Measurements from ENCODE around the gene LSMEM2. TPM values are rescaled to one million over a fixed set of nuclear protein-coding genes. Genes with fewer than 3 reads are reported as not detected.
A peak's percentile ranks its signal among the peaks of the same experiment; 100 is the strongest.
"Not testable (repeated sequence)": the region's sequence is repeated elsewhere in the genome, so short reads cannot be mapped to it uniquely, and the experiment has no call there.

LSMEM2 gene
- total and polyA plus RNA-seq, 5 experiments from 2014 or later, result 0.15 to 0.21 TPM; not detected in 3

- H3K36me3 Mint-ChIP-seq, result peaks cover 0 to 32% (median 3%) of the 10 kb centered on the region in 3 donors
- H3K4me1 Mint-ChIP-seq, result peaks cover 2 to 17% (median 11%) of the 10 kb centered on the region in 4 donors
- DNase-seq (no peak), ATAC-seq (no peak)
- H3K27me3 Mint-ChIP-seq, result no peaks in the 10 kb centered on the region
- no peaks in the 10 kb centered on the region for H3K9me3 Mint-ChIP-seq
- H3K27ac Mint-ChIP-seq, result peak overlapping the region in 1 of 10 donors; percentile 88
- POLR2A ChIA-PET, result interaction anchor here (0.7 to 2.9 kb wide), 8 partner anchors 10 to 91 kb away, joined by 3 to 23 read pairs (median 4); partner anchors contain the start of genes CYB561D2 and NPRL2
- peak overlapping the region in 1 of 10 donors; percentile 69 for H3K4me3 Mint-ChIP-seq
Measured at GRCh38 chr3:50258979-50259378, 19.9 kb upstream of the LSMEM2 start.

GRCh38 chr3:50259432-50260026, 19.4 kb upstream of the LSMEM2 start:
- H3K27ac Mint-ChIP-seq, result peak overlapping the region in 8 of 10 donors; percentile 60 to 93 (median 87)
- POLR2A ChIA-PET, result interaction anchor here (0.7 to 2.9 kb wide), 11 partner anchors 9 to 91 kb away, joined by 3 to 23 read pairs (median 5); partner anchors contain the start of genes CYB561D2 and NPRL2
- ATAC-seq, result peak; percentile 15 to 23
- peaks cover 2 to 16% (median 11%) of the 10 kb centered on the region in 4 donors for H3K4me1 Mint-ChIP-seq
- H3K27me3 Mint-ChIP-seq, result no peaks in the 10 kb centered on the region
- H3K4me3 Mint-ChIP-seq, result peak overlapping the region; percentile 64 to 85 (median 75)
- peaks cover 0 to 29% (median 3%) of the 10 kb centered on the region in 3 donors for H3K36me3 Mint-ChIP-seq
- no peak for DNase-seq
- H3K9me3 Mint-ChIP-seq, result no peaks in the 10 kb centered on the region

GRCh38 chr3:50260027-50260941, 18.6 kb upstream of the LSMEM2 start:
- Mint-ChIP-seq H3K4me1 (peaks cover 2 to 14% (median 10%) of the 10 kb centered on the region in 4 donors), H3K4me3 (peak overlapping the region; percentile 61 to 85 (median 75)), H3K36me3 (peaks cover 0 to 27% (median 3%) of the 10 kb centered on the region in 3 donors), H3K27ac (peak overlapping the region in 8 of 10 donors; percentile 39 to 93 (median 87)), H3K9me3 (no peaks in the 10 kb centered on the region), H3K27me3 (no peaks in the 10 kb centered on the region)
- peak; percentile 94 to 95 for ATAC-seq
- DNase-seq, result peak; percentile 65 to 87 (median 81)
- POLR2A ChIA-PET, result interaction anchor here (0.7 to 2.9 kb wide), 9 partner anchors 10 to 77 kb away, joined by 3 to 23 read pairs (median 5); no protein-coding TSS in a partner anchor

- Mint-ChIP-seq H3K27ac (peak overlapping the region in 7 of 10 donors; percentile 3 to 83 (median 53)), H3K36me3 (peaks cover 0 to 27% (median 3%) of the 10 kb centered on the region in 3 donors), H3K4me1 (peaks cover 2 to 14% (median 10%) of the 10 kb centered on the region in 4 donors), H3K9me3 (no peaks in the 10 kb centered on the region), H3K27me3 (peaks cover 0 to 4% (median 0%) of the 10 kb centered on the region in 5 donors), H3K4me3 (peak overlapping the region in 6 of 10 donors; percentile 47 to 79 (median 68))
- DNase-seq (no peak), ATAC-seq (no peak)
- POLR2A ChIA-PET, result interaction anchor here (0.6 to 2.9 kb wide), 6 partner anchors 11 to 25 kb away, joined by 3 to 23 read pairs (median 4); no protein-coding TSS in a partner anchor
Measured at GRCh38 chr3:50260942-50261441, 17.9 kb upstream of the LSMEM2 start.

GRCh38 chr3:50261505-50261904, 17.4 kb upstream of the LSMEM2 start:
- H3K4me3 Mint-ChIP-seq, result peak overlapping the region in 4 of 10 donors; percentile 22 to 79 (median 35)
- H3K27ac Mint-ChIP-seq, result peak overlapping the region in 3 of 10 donors; percentile 22 to 63 (median 63)
- no peak for ATAC-seq
- peaks cover 2 to 14% (median 9%) of the 10 kb centered on the region in 4 donors for H3K4me1 Mint-ChIP-seq
- H3K27me3 Mint-ChIP-seq, result peaks cover 0 to 4% (median 2%) of the 10 kb centered on the region in 5 donors
- DNase-seq, result no peak
- H3K36me3 Mint-ChIP-seq, result peaks cover 0 to 22% (median 3%) of the 10 kb centered on the region in 3 donors
- H3K9me3 Mint-ChIP-seq, result no peaks in the 10 kb centered on the region
- POLR2A ChIA-PET, result interaction anchor here (0.6 to 2.9 kb wide), 5 partner anchors 15 to 26 kb away, joined by 3 to 23 read pairs (median 3); no protein-coding TSS in a partner anchor

- not testable (repeated sequence) for H3K4me1 Mint-ChIP-seq, H3K27ac Mint-ChIP-seq, H3K9me3 Mint-ChIP-seq, DNase-seq, H3K4me3 Mint-ChIP-seq, ATAC-seq, H3K27me3 Mint-ChIP-seq
- H3K36me3 Mint-ChIP-seq, result peaks cover 0 to 15% (median 3%) of the 10 kb centered on the region in 3 donors
- POLR2A ChIA-PET, result interaction anchor here (1.4 kb wide), 1 partner anchor 27 kb away, joined by 3 read pairs; no protein-coding TSS in a partner anchor
Measured at GRCh38 chr3:50262200-50262599, 16.7 kb upstream of the LSMEM2 start.

- POLR2A ChIA-PET, result no interaction called here
- peaks cover 0 to 10% (median 0%) of the 10 kb centered on the region in 3 donors for H3K36me3 Mint-ChIP-seq
- H3K4me3 Mint-ChIP-seq, result no peak overlapping the region
- DNase-seq (no peak), ATAC-seq (no peak)
- H3K27me3 Mint-ChIP-seq, result peaks cover 0 to 9% (median 4%) of the 10 kb centered on the region in 5 donors
- H3K27ac Mint-ChIP-seq, result peak overlapping the region in 2 of 10 donors; percentile 40 to 65
- peaks cover 2 to 7% (median 5%) of the 10 kb centered on the region in 4 donors for H3K4me1 Mint-ChIP-seq
- no peaks in the 10 kb centered on the region for H3K9me3 Mint-ChIP-seq
Measured at GRCh38 chr3:50262778-50263177, 16.1 kb upstream of the LSMEM2 start.

- ATAC-seq (no peak), DNase-seq (no peak)
- H3K27ac Mint-ChIP-seq, result peak overlapping the region in 2 of 10 donors; percentile 40 to 57
- H3K4me3 Mint-ChIP-seq, result no peak overlapping the region
- peaks cover 0 to 18% (median 10%) of the 10 kb centered on the region in 5 donors for H3K27me3 Mint-ChIP-seq
- no peaks in the 10 kb centered on the region for H3K9me3 Mint-ChIP-seq
- peaks cover 2 to 7% (median 5%) of the 10 kb centered on the region in 4 donors for H3K4me1 Mint-ChIP-seq
- H3K36me3 Mint-ChIP-seq, result peaks cover 0 to 4% (median 0%) of the 10 kb centered on the region in 3 donors
- POLR2A ChIA-PET, result interaction anchor here (0.6 to 1.1 kb wide), 3 partner anchors 17 to 78 kb away, joined by 3 to 4 read pairs (median 3); no protein-coding TSS in a partner anchor
Measured at GRCh38 chr3:50263478-50264382, 15.2 kb upstream of the LSMEM2 start.

GRCh38 chr3:50264383-50264963, 14.4 kb upstream of the LSMEM2 start:
- DNase-seq, result no peak
- Mint-ChIP-seq H3K4me3 (no peak overlapping the region), H3K27me3 (peaks cover 0 to 21% (median 11%) of the 10 kb centered on the region in 5 donors), H3K36me3 (no peaks in the 10 kb centered on the region), H3K9me3 (no peaks in the 10 kb centered on the region), H3K4me1 (peaks cover 2 to 6% (median 4%) of the 10 kb centered on the region in 4 donors), H3K27ac (no peak overlapping the region)
- ATAC-seq, result no peak
- POLR2A ChIA-PET, result interaction anchor here (0.7 to 1.1 kb wide), 2 partner anchors 18 to 79 kb away, joined by 3 to 4 read pairs; no protein-coding TSS in a partner anchor

- Mint-ChIP-seq H3K27me3 (peaks cover 0 to 25% (median 11%) of the 10 kb centered on the region in 5 donors), H3K27ac (peak overlapping the region in 1 of 10 donors; percentile 10), H3K4me3 (no peak overlapping the region), H3K4me1 (peaks cover 0 to under 1% (median 0%) of the 10 kb centered on the region in 4 donors), H3K9me3 (no peaks in the 10 kb centered on the region), H3K36me3 (no peaks in the 10 kb centered on the region)
- POLR2A ChIA-PET, result interaction anchor here (1.1 kb wide), 1 partner anchor 19 kb away, joined by 4 read pairs; no protein-coding TSS in a partner anchor
- DNase-seq (no peak), ATAC-seq (no peak)
Measured at GRCh38 chr3:50264964-50265485, 13.9 kb upstream of the LSMEM2 start.
